K562 (cell line): ENCODE results near the gene KRT85. TPM values are rescaled to one million over a fixed set of nuclear protein-coding genes. Genes with fewer than 3 reads are reported as not detected.

Source experiments
- AFF1 ChIP-seq, 2 experiments: fragments of 450-650 bp; IDR thresholded peaks; 2 replicates each; pipeline ENCODE4 v1.6.1; 2018; ENCODE audit warnings: mild to moderate bottlenecking in 2 of 2, low read depth in 1 of 2; ENCODE audit not compliant: partially characterized antibody in 2 of 2
- CBX2 ChIP-seq: fragments of 200-600 bp; sonication (generic); IDR thresholded peaks from one replicate; pipeline ENCODE4 v1.6.1; 2012; ENCODE audit warnings: mild to moderate bottlenecking, low read length, inconsistent platforms; ENCODE audit not compliant: insufficient read depth, poor library complexity, severe bottlenecking
- CBX8 ChIP-seq: fragments of 200-600 bp; sonication (generic); IDR thresholded peaks from 2 replicates; pipeline ENCODE4 v1.6.1; 2012; ENCODE audit warnings: borderline replicate concordance, mixed run types, low read depth, mild to moderate bottlenecking, moderate library complexity, mixed read lengths, low read length, control low read depth, inconsistent platforms; ENCODE audit not compliant: poor library complexity, severe bottlenecking; ENCODE audit errors: extremely low read depth
- E2F1 ChIP-seq: sonication (generic); formaldehyde crosslinking; IDR thresholded peaks from 2 replicates; pipeline ENCODE4 v1.8.1; 2023; ENCODE audit warnings: mild to moderate bottlenecking, missing genetic modification reagents, moderate library complexity
- FOS ChIP-seq: IDR thresholded peaks from 3 replicates; pipeline ENCODE4 v1.6.1; 2011; ENCODE audit not compliant: insufficient read length; ENCODE audit errors: extremely low read depth
- KAT8 ChIP-seq: fragments of 450-650 bp; IDR thresholded peaks from 2 replicates; pipeline ENCODE4 v1.6.1; 2016; ENCODE audit warnings: low read depth, mild to moderate bottlenecking
- KLF1 ChIP-seq: fragments of 450-650 bp; IDR thresholded peaks from 2 replicates; pipeline ENCODE4 v1.6.1; 2016; ENCODE audit warnings: missing genetic modification characterization, missing compliant biosample characterization
- MECOM ChIP-seq: fragments of 250-450 bp; sonication (Bioruptor Pico); IDR thresholded peaks from 2 replicates; pipeline ENCODE4 v1.8.0; 2022; ENCODE audit warnings: inconsistent platforms
- MIER1 ChIP-seq: fragments of 450-650 bp; IDR thresholded peaks from 2 replicates; pipeline ENCODE4 v1.6.1; 2016; ENCODE audit warnings: antibody characterized with exemption, mild to moderate bottlenecking, low read depth
- ZNF146 ChIP-seq: IDR thresholded peaks from one replicate; pipeline ENCODE4 v1.6.1; 2018; ENCODE audit warnings: missing compliant biosample characterization; ENCODE audit not compliant: unreplicated experiment
- ZNF764 ChIP-seq: fragments of 250-450 bp; sonication (Bioruptor Pico); IDR thresholded peaks from 2 replicates; pipeline ENCODE4 v1.4.0; 2020; ENCODE audit warnings: low read depth, mild to moderate bottlenecking, moderate library complexity
- polyA plus RNA-seq, 8 experiments: library from polyadenylated mRNA; depleted of rRNA in 4 of 8; stranded (reverse) in 5 of 8; unstranded in 3 of 8; fragments of >200 nt; fragmentation: Nextera tagmentation in 2 of 8; fragmentation: Illumina TruSeq in 1 of 8; extraction: Ambion mirVana in 2 of 8; extraction: Trizol in 1 of 8; gene quantifications; 2 replicates each; pipeline versions ENCODE4 v1.2.1 to v1.2.3, GENCODE V29; 2011 to 2014; ENCODE audit warnings: inconsistent platforms in 1 of 8, missing spikeins in 1 of 8
- total RNA-seq, 7 experiments: library from RNA; depleted of rRNA in 6 of 7; stranded (reverse); fragments of >200 nt in 6 of 7; fragmentation: Illumina TruSeq in 2 of 7; extraction: Trizol in 2 of 7; gene quantifications; 2 replicates each; pipeline versions ENCODE4 v1.2.1 to v1.2.3, GENCODE V29; 2011 to 2021; ENCODE audit warnings: low replicate concordance in 1 of 7

Gene KRT85
- total and polyA plus RNA-seq, 9 of the 15 experiments (the other 6 are each of a cell fraction or from before 2014, with no cell fraction given): not detected

GRCh38 chr12:52358575-52359350 lies 8.5 kb downstream of the KRT85 start (continued):
- TF ChIP-seq AFF1 (IDR thresholded peaks at IDR 0.05; ENCODE audit: low read depth in 1 of 2, partially characterized antibody in 2 of 2) (no peak), CBX8 (no peak), CBX2 (no peak), E2F1 (CRISPR knock-in tag) (no peak), ZNF764 (CRISPR knock-in tag) (no peak), MECOM (CRISPR knock-in tag) (no peak), KAT8 (no peak), MIER1 (no peak), KLF1 (no peak), FOS (no peak), ZNF146 (CRISPR knock-in tag) (no peak)
